VCaP (cell line): ENCODE data around the gene OBP2A.

Experiments used
- H3K27ac ChIP-seq: fragments of 450-650 bp; 2 replicates; pipeline ENCODE4 v1.5.1; 2017
- TF ChIP-seq, protein P1 (sequence below): fragments of 450-650 bp; conservative IDR thresholded peaks from 2 replicates; pipeline ENCODE4 v1.5.1; 2017; ENCODE audit warnings: mild to moderate bottlenecking, moderate library complexity

Gene OBP2A

DNA sequence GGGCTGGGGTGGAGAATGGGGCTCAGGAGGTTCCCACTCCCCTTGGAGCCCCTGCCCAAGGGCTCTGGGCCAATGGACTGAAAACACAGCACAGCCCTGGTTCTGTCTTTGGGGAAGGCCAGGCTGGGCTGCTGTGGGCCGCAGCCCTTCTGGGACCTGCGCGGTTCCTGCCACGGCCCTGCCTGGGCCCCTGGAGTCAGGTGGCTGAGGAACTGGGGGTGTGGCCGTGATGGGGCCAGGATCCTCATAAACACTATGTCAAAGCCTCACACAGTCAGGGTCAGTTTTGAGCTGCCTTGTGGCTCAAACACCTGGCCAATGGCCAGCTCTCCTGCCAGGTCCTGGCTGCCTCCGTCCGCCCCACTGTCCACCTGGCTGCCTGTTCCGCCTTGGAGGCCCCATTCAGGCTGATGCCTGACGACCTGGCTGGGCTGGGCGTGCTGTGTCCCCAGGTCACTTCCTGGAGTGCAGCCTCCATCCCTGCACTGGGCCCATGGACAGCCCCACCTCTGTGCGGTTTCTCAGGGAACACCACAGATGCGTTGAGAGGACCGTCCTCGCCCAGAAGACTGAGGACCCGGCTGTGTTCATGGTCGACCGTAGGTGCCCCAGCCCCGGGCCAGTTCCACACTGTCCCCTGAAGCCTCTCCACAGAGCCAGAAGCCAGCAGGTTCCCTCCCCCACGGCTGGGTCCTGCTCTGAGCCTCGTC lies 43.1 kb downstream of the OBP2A start:
- TF ChIP-seq, protein P1, sequence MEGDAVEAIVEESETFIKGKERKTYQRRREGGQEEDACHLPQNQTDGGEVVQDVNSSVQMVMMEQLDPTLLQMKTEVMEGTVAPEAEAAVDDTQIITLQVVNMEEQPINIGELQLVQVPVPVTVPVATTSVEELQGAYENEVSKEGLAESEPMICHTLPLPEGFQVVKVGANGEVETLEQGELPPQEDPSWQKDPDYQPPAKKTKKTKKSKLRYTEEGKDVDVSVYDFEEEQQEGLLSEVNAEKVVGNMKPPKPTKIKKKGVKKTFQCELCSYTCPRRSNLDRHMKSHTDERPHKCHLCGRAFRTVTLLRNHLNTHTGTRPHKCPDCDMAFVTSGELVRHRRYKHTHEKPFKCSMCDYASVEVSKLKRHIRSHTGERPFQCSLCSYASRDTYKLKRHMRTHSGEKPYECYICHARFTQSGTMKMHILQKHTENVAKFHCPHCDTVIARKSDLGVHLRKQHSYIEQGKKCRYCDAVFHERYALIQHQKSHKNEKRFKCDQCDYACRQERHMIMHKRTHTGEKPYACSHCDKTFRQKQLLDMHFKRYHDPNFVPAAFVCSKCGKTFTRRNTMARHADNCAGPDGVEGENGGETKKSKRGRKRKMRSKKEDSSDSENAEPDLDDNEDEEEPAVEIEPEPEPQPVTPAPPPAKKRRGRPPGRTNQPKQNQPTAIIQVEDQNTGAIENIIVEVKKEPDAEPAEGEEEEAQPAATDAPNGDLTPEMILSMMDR = no peak

DNA sequence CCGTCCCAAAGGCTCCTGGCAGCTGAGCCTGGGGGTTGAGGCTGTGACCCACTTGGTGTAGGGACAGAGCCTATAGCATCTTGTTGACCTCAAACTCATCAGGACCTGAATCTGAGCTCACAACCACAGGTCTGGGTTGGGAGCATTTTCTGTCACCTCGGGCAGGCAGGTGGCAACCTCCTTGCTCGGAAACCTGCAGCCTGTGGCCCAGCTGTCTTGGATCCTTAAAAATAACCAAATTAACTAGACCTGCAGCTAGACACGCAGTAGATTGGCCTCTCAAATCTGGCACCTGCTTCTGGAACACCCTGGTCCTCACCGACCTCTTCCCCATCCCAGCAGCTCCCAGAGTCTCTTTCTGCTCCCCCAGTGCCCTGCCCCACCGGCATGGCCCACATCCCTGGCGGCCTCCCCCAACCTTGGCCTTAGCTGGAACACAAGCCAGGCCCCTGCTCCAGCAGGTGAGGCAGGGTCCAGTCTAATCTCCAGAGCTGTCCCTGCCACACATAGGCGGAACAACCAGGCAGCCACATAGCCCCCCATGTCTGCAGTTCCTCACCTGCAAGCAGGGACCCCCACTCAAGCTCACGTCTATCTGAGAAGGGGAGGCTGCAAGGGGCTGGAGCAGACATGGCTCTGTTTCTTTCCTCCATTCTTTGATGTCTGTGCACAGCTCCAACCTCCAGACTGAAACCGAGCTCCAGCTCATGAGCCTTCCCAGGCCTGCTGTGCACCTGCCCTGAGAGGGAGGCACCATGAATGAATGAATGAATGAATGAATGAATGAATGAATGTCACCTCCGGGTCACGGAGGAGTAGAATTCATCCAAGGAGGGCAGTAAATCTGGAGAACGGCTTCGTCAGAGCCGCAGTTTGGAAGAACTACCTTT lies 43.9 kb downstream of the OBP2A start:
- TF ChIP-seq, protein P1 = no peak
- H3K27ac ChIP-seq = no peak overlapping the region

More for the DNA sequence above, 43.1 kb downstream of the OBP2A start:
- no peak overlapping the region for H3K27ac ChIP-seq

DNA sequence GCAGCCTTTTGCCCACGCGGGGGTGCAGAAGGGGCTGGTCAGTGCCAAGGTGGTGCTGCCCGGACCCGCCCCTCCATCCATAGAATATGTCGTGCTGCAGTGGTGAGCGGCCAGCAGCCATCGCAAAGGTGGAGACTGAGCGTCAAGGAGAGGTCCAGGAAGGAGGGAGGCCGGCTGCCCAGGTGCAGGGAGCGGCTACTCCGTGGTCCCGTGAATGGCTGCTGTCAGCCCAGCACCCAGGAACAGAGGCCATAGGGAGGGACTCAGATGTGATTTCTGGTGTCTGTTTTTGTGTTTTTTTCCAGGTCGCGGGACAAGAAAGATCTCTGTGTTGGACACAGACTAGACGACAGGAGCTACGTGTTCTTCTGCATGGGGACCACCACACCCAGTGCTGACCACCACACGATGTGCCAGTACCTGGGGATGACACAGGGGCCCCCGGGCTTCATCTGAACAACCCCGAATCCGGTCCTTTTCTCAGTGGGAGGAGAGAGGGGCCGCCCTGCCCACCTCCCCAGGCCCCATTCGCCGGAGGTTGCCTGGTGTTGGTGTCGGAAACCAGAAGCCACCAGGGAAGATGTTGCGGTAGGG lies 44.7 kb downstream of the OBP2A start:
- H3K27ac ChIP-seq = no peak overlapping the region
- TF ChIP-seq, protein P1 = no peak

DNA sequence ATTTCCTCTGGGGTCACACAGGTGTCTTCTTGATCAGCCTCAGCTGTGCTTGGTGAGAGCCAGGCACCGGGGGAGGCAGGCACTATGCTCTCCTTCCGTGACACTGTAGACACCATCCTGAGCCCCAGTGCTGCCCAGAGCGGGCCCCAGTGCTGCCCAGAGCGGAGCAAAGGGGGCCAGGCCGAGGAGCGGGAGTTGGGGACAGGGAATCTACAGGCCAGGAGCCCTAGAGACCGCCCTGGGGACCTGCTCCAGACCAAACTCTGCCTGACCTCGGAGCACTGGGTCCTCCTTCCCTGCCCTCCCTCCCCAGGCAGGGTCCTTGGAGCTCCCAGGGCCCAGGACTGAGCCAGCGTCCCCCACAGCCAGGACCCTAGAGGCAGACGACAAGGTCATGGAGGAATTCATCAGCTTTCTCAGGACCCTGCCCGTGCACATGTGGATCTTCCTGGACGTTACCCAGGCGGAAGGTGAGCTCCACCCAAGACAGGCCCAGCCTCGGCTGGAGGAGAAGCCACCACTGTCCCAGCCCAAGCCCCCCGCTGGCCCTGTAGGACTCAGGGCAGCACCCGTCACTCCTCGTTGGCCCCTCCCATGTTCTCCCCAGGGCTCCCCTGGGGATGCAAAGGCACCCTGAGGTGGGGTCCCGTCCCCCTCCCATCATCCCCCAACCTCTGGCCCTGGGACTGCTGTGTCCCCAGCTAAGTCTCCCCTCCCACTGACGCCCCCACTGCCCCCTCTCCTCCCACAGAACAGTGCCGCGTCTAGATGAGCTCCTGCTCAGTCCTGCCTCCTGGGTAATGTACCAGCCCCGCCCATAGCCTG lies 45.8 kb downstream of the OBP2A start:
- no peak overlapping the region for H3K27ac ChIP-seq
- TF ChIP-seq, protein P1 = no peak

DNA sequence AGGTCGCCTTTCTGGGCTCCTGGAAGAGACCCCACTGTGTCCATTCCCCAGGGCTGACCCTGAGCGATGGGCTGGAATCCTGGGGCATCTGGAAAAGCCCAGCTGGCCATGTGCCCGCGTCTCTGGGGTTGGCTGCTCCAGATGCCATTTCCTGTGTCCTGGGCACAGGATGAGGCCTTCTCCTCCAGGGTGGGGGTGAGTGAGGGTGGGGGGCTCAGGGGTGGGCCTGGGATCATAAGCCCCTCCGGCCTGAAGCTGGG lies 46.3 kb downstream of the OBP2A start:
- H3K27ac ChIP-seq = no peak overlapping the region
- TF ChIP-seq, protein P1 = no peak

DNA sequence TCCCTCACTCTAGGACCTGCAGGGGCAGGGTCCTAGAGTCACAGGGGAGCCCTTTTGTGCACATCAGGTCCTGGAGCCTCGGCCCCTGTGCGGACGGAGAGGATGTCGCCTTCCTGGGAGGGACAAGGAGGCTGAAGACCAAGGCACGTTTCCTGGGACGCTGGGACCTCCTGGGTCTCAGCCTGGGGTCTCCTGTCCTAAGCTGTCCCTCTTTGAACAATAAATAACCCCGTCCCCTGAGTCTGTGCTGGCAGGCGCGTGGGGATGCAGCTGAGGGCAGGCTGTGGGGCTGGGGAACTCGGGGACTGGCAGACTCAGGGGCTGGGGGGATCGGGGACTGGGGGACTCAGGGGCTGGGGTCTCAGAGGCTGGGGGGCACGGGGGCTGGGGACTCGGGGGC lies 46.7 kb downstream of the OBP2A start:
- no peak overlapping the region for H3K27ac ChIP-seq
- TF ChIP-seq, protein P1 = no peak

DNA sequence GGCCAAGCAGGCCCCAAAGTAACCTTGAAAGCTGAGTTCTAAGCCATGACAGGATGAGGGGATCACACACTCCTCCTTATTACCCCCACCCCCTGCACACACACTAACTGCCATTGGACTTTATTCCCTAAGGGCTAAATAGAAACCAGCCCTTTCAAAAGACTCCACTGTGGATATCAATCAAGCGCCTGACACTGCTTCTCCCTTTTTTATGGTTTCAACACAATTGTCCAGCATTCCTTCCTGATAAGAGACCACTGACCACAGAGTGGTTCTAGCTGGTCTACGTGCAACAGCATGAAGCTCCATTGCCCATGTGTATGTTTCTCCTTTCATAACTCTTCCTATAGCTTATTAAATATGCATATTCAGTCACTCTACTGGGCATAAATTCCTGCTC lies 50.3 kb downstream of the OBP2A start:
- H3K27ac ChIP-seq = no peak overlapping the region
- TF ChIP-seq, protein P1 = no peak
